Measurements from ENCODE around the gene NPTX1.
A peak's percentile ranks its signal among the peaks of the same experiment; 100 is the strongest.

Gene NPTX1

GRCh38 chr17:80457236-80457856 lies 19.1 kb downstream of the NPTX1 start:
- DNase-seq = no peak

GRCh38 chr17:80456465-80457235 lies 19.8 kb downstream of the NPTX1 start:
- DNase-seq = no peak

- no peak for DNase-seq
These were observed 20.6 kb downstream of the NPTX1 start for GRCh38 chr17:80455784-80456183.

GRCh38 chr17:80455336-80455710 lies 21.1 kb downstream of the NPTX1 start:
- no peak for DNase-seq

- DNase-seq = peak; percentile 96
These were observed 21.7 kb downstream of the NPTX1 start for GRCh38 chr17:80454557-80455335.

GRCh38 chr17:80453998-80454556 lies 22.3 kb downstream of the NPTX1 start:
- DNase-seq = no peak

GRCh38 chr17:80453126-80453997 lies 23.0 kb downstream of the NPTX1 start:
- DNase-seq = no peak

GRCh38 chr17:80452173-80452915 lies 24.1 kb downstream of the NPTX1 start:
- no peak for DNase-seq

- DNase-seq = no peak
These were observed 25.2 kb downstream of the NPTX1 start for GRCh38 chr17:80451104-80451775.

- DNase-seq = no peak
These were observed 26.4 kb downstream of the NPTX1 start for GRCh38 chr17:80449930-80450576.

- DNase-seq = no peak
These were observed 27.0 kb downstream of the NPTX1 start for GRCh38 chr17:80449194-80449929.

GRCh38 chr17:80447790-80448189 lies 28.6 kb downstream of the NPTX1 start:
- no peak for DNase-seq

- DNase-seq = no peak
These were observed 29.6 kb downstream of the NPTX1 start for GRCh38 chr17:80446645-80447405.

GRCh38 chr17:80445726-80446110 lies 30.7 kb downstream of the NPTX1 start:
- no peak for DNase-seq

- DNase-seq = no peak
These were observed 31.2 kb downstream of the NPTX1 start for GRCh38 chr17:80445007-80445725.

GRCh38 chr17:80444644-80444979 lies 31.8 kb downstream of the NPTX1 start:
- DNase-seq = no peak

- no peak for DNase-seq
These were observed 32.3 kb downstream of the NPTX1 start for GRCh38 chr17:80443916-80444643.

- no peak for DNase-seq
These were observed 32.9 kb downstream of the NPTX1 start for GRCh38 chr17:80443498-80443897.
